ENCODE measurements around the gene TIMM13.

DNA sequence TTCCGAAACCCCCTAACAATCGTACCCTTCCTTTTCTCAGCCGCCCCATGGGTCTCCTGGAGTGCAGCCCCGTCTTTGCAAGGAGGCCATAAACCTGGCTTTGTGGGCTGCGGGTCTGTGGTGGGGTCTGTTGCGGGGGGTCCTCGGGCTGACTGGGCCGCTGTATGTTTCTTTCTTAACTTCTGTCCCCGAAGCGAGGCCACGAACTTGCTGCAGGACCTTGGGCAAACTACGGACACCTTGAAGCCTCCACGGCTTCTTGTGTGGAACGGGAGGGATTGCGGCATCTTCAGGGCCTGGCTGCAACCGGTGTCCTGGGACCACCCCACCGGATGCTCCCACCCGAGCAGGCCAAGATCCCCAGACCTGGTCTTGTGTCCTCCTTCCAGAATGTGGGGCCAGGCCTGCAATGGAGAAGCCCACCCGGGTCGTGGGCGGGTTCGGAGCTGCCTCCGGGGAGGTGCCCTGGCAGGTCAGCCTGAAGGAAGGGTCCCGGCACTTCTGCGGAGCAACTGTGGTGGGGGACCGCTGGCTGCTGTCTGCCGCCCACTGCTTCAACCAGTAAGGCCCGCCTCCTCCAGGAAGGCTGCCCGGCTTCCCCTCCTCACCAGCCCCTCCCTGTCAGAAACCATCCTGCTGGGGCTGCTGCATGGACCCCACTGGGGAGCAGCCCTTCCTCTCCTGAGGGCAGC, 12.0 kb downstream of the TIMM13 start:
- TF ChIP-seq, protein P1, sequence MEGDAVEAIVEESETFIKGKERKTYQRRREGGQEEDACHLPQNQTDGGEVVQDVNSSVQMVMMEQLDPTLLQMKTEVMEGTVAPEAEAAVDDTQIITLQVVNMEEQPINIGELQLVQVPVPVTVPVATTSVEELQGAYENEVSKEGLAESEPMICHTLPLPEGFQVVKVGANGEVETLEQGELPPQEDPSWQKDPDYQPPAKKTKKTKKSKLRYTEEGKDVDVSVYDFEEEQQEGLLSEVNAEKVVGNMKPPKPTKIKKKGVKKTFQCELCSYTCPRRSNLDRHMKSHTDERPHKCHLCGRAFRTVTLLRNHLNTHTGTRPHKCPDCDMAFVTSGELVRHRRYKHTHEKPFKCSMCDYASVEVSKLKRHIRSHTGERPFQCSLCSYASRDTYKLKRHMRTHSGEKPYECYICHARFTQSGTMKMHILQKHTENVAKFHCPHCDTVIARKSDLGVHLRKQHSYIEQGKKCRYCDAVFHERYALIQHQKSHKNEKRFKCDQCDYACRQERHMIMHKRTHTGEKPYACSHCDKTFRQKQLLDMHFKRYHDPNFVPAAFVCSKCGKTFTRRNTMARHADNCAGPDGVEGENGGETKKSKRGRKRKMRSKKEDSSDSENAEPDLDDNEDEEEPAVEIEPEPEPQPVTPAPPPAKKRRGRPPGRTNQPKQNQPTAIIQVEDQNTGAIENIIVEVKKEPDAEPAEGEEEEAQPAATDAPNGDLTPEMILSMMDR (IDR thresholded peaks at IDR 0.05), result no peak
- TF ChIP-seq EZH2phosphoT487 (IDR thresholded peaks at IDR 0.05) (no peak), EZH2 (IDR thresholded peaks at IDR 0.05) (no peak)
